HG02588 (cell line): ENCODE results near the gene EEF1AKMT1.
"Not testable (repeated sequence)": the region's sequence is repeated elsewhere in the genome, so short reads cannot be mapped to it uniquely, and the experiment has no call there.

Experiments used
- ATAC-seq: cut with Tn5 transposase; IDR thresholded peaks from one replicate; pipeline ENCODE4 v1.9.1; 2021; ENCODE audit warnings: mild to moderate bottlenecking, moderate library complexity; ENCODE audit not compliant: unreplicated experiment

EEF1AKMT1 gene

GRCh38 chr13:20778311-20778710, 4.5 kb upstream of the EEF1AKMT1 start:
- ATAC-seq = no peak

- ATAC-seq = no peak
These were observed 3.0 kb upstream of the EEF1AKMT1 start for GRCh38 chr13:20776751-20777150.

- no peak for ATAC-seq
These were observed 2.2 kb upstream of the EEF1AKMT1 start for GRCh38 chr13:20775961-20776360.

GRCh38 chr13:20774746-20775145, 985 bp upstream of the EEF1AKMT1 start:
- ATAC-seq = no peak

GRCh38 chr13:20772401-20773131, 1.2 kb downstream of the EEF1AKMT1 start:
- no peak for ATAC-seq

GRCh38 chr13:20769834-20770233, 3.9 kb downstream of the EEF1AKMT1 start:
- ATAC-seq = no peak

- no peak for ATAC-seq
These were observed 4.7 kb downstream of the EEF1AKMT1 start for GRCh38 chr13:20769091-20769490.

- no peak for ATAC-seq
These were observed 6.3 kb downstream of the EEF1AKMT1 start for GRCh38 chr13:20767309-20767943.

- no peak for ATAC-seq
These were observed 12.9 kb downstream of the EEF1AKMT1 start for GRCh38 chr13:20760872-20761271.

GRCh38 chr13:20754009-20754408, 19.8 kb downstream of the EEF1AKMT1 start:
- ATAC-seq = no peak

- no peak for ATAC-seq
These were observed 24.4 kb downstream of the EEF1AKMT1 start for GRCh38 chr13:20749377-20749776.

GRCh38 chr13:20743830-20744404, 29.8 kb downstream of the EEF1AKMT1 start:
- ATAC-seq = not testable (repeated sequence)

GRCh38 chr13:20740021-20740420, 33.7 kb downstream of the EEF1AKMT1 start:
- no peak for ATAC-seq

- ATAC-seq = no peak
These were observed 35.1 kb downstream of the EEF1AKMT1 start for GRCh38 chr13:20738616-20739015.

GRCh38 chr13:20729633-20730585, 43.9 kb downstream of the EEF1AKMT1 start:
- no peak for ATAC-seq

GRCh38 chr13:20728579-20729311, 45.0 kb downstream of the EEF1AKMT1 start:
- ATAC-seq = no peak

- no peak for ATAC-seq
These were observed 45.9 kb downstream of the EEF1AKMT1 start for GRCh38 chr13:20727856-20728255.

GRCh38 chr13:20721454-20722357, 52.1 kb downstream of the EEF1AKMT1 start:
- ATAC-seq = no peak

GRCh38 chr13:20721058-20721453, 52.7 kb downstream of the EEF1AKMT1 start:
- ATAC-seq = no peak
